C4-2B (cell line): ENCODE measurements around the gene ASB18.

Experiments used
- ZFX ChIP-seq: fragments of 450-650 bp; IDR thresholded peaks from 2 replicates; pipeline ENCODE4 v1.6.1; 2017
- TF ChIP-seq, protein P1 (sequence below): fragments of 450-650 bp; conservative IDR thresholded peaks from 2 replicates; pipeline ENCODE4 v1.5.1; 2017; ENCODE audit warnings: mild to moderate bottlenecking

DNA sequence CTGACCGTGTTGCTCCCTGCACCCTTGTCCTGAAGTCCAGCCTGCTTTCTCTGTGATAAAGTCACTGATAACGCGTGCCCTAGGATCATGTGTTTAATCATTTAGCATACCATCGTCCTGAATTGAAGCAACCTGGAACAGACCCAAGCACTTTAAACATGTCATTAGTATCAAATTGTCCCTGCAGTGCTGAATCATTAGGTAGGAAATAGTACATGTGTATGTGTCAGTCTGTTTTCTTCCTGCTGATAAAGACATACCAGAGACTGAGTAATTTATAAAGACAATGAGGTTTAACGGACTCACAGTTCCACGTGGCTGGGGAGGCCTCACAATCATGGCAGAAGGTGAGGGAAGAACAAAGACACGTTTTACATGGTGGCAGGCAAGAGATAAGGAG, 2.8 kb downstream of the ASB18 start:
- TF ChIP-seq, protein P1, sequence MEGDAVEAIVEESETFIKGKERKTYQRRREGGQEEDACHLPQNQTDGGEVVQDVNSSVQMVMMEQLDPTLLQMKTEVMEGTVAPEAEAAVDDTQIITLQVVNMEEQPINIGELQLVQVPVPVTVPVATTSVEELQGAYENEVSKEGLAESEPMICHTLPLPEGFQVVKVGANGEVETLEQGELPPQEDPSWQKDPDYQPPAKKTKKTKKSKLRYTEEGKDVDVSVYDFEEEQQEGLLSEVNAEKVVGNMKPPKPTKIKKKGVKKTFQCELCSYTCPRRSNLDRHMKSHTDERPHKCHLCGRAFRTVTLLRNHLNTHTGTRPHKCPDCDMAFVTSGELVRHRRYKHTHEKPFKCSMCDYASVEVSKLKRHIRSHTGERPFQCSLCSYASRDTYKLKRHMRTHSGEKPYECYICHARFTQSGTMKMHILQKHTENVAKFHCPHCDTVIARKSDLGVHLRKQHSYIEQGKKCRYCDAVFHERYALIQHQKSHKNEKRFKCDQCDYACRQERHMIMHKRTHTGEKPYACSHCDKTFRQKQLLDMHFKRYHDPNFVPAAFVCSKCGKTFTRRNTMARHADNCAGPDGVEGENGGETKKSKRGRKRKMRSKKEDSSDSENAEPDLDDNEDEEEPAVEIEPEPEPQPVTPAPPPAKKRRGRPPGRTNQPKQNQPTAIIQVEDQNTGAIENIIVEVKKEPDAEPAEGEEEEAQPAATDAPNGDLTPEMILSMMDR: no peak
- TF ChIP-seq ZFX: no peak
